Activated CD4-positive, alpha-beta T cell treated with anti-CD3 and anti-CD28 coated beads, Interleukin-2, Interleukin-4, amounts not matched to agents 100 ng/mL and 50 ng/mL, durations not matched to agents 16 hours and 8 hours (primary cell): ENCODE results near the gene MYO7B.

ENCODE experiments used
- DNase-seq: peaks from one replicate; pipeline ENCODE4 v3.0.0-alpha.2; 2020; ENCODE audit warnings: low spot score

Gene MYO7B

DNA sequence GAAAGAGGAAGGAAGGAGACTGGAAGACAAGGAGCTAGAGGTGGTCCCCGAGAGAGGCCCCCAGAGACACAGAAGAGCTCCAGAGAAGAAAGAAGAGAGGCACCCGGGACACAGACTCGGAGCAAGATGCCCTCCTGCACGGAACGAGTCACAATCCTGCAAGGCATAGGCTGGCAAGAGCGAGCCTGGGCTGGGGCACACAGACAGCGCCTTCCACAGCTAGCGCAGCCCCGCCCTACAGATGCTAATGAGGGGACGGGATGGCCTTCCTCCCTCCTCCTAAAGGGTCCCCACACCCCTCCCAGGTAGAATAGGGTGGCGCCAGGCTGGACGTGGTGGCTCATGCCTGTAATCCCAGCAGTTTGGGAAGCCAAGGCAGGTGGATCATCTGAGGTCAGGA is 90.7 kb downstream of the MYO7B start:
- DNase-seq, result no peak

DNA sequence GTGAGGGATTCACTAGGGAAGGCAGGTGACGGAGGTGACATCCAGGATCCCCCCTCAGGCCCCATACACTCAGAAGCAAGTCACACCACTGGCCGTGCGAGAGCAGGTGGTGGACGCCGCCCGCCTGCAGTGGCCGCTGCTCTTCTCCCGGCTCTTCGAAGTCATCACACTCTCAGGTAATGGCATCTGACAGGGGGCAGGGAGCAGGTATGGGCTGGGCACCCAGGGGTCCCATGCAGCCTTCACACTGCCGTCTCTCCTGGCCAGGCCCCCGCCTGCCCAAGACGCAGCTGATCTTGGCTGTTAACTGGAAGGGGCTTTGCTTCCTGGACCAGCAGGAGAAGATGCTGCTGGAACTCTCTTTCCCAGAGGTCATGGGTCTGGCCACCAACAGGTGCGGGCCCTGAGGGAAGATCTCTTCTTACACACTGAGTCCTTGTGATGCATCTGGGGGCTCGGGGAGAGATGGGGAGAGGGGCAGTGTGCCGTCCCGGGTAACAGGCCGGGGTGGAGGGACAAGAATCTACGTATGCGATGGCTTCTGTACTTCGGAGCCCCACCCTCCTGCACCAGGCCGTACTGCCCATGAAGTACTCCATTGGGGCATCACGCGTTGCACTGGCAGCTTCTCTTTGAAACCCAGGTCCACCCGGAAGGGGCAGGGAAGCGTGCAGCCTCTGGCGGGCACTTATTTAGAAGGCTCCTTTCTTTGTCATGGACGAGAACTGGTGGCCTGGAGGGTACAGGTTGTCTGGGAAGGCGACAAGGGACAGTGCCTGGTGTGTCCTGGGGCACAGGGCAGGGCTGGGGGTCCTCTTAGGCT is 91.6 kb downstream of the MYO7B start:
- DNase-seq, result no peak

DNA sequence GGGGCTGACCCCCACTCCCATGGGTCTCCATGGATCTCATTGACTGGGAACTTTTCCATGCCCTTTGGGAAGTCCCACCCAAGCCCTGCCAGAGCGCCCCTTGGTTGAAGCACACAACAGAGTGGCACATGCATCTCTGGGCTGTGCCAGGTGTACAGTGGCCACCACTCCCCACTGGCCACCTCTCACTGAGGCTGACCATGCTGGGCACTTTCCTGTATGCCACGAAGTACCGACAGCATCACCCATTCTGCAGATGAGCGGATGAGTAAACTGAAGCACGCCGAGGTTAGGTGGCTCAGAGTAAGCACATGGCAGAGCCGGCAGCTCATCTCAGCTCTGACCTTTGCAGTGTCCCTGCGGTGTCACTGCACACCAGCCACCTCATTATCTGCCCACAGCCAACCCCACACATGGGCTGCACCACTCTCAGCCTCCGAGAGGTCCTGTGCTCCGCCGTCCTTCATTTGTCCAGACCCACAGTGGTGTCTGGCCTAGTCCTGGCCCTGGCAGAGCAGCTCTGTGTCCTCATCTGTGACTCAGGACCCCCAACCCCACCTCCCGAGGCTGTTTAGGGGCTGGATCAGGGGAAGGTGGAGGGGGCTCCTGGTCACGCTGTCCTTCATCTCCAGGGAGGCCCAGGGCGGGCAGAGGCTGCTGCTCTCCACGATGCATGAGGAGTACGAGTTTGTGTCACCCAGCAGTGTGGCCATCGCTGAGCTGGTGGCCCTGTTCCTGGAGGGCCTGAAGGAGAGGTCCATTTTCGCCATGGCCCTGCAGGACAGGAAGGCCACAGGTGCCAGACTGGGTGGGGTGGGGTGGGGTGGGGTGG is 92.5 kb downstream of the MYO7B start:
- DNase-seq, result no peak

DNA sequence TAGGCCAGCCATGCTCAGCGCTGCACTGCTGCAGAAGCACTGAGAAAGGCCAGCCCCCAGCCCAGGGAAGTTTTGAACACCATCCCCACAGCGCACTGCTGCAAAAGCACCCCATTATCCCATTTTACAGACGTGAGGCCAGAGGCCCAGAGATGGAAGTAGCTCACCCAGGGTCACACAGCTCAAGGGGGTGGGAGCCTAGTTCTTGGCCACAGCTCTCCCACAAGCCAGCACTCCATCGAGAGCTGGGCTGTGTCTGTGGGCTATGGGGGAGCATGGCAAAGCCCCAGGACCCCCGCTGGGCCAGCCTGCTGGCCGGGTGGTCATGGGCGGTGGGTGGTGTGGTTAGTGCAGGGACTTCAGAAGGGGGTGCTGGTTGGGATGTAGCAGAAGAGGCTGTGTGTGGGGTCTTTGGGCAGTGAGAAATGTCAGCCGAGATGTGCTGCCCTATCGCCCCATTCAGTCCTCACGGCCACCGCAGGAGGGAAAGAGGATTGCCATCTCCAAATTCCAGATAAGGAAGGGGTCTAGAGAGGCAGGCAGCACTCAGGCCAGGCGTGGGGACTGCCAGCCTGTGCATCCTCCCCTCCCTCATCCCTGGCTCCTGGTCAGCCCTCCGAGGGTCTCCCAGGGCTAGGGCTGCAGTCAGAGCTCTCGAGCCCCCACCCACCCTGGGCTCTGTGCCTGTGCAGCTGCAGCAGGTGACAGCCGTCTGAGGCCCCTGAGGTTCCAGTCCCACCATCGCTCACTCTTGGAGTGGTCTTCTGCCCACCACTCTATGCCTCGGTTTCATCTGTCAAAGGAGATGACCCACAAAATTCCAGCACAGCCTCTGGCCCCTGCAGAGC is 93.5 kb downstream of the MYO7B start:
- DNase-seq, result no peak

DNA sequence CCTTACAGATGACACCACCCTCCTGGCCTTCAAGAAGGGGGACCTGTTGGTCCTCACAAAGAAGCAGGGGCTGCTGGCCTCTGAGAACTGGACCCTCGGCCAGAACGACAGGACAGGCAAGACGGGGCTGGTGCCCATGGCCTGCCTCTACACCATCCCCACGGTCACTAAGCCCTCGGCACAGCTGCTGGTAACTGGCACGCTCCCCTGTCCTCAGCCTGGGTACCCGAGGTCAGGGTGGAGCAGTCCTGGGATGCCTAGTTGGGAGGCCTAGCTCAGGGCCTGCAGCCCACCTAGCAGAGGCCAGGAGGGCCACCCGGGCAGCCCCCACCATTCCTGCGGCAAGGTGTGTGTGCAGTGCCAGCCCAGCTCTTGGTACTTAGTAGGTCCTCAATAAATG is 94.2 kb downstream of the MYO7B start:
- DNase-seq, result no peak

DNA sequence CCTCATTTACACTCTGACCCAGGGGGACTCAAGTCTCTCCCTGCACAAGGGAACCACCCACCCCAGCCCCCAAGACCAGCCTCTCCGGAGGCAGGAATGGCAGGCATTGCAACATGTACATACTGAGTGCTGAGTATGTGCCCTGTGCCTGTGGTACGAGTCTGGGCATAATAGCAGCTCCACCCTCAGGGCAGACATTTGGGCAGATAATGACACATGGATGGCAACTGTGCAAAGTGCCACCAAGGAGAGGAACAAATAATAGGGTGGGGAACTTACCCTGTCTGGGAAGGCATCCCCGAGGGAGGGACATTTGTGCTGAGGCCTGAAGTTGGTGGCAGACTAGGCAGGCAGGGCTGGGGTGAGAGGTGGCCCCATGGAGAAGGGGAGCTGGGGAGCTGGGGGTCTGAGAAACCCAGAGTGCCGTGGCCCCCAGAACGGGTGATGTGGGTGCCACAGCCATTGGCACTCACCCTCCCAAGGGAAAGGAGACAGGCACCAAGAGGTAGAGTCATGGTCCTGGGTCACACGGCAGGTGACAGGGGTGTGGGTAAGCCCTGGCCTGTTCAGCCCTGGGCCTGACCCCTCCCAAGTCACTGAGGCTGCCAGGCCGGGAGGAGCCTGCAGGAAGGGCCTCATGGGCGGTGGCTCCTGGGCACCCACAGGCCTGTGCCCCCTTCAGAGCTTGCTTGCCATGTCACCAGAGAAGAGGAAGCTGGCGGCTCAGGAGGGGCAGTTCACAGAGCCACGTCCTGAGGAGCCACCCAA is 94.8 kb downstream of the MYO7B start:
- DNase-seq, result no peak

DNA sequence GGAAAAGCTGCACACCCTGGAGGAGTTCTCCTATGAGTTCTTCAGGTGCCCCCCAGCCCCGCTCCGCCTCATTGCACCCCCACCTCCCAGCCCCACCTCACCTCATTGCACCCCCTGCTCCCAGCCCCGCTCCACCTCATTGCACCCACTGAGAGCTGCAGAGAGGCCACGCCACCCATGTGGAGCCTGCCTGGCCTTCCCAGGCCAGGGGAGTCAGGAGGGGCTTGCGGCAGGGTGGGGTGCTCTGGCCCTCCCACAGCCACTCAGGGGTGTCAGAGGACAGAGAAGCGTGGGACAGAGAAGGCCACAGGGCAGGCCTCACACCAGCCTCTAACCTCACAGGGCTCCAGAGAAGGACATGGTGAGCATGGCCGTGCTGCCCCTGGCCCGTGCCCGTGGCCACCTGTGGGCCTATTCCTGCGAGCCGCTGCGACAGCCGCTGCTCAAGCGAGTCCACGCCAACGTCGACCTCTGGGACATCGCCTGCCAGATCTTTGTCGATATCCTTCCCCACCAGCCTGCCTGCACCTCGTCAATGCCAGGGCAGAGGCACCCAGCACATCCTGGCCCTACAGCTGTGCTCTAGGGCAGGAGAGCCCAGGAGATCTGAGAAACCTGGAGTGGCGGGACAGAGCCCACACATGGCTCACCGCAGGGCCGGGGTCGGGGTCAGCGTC is 95.5 kb downstream of the MYO7B start:
- no peak for DNase-seq

DNA sequence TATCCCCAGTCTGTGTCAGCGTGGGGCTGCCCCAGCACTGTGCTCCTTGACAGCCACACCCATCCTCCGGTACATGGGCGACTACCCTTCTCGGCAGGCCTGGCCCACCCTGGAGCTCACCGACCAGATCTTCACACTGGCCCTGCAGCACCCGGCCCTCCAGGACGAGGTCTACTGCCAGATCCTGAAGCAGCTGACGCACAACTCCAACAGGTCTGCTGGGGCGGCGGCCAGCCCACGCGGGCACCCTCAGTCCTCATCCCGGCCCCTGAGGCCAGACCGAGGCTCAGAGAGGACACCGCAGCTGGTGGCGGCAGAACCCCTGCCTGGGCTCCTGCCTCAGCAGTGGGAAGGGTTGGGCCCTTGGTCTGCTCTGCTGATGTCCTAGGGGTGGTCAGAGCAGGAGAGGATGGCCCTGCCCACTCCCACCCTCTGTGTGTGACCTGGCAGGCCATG is 96.1 kb downstream of the MYO7B start:
- DNase-seq, result no peak

DNA sequence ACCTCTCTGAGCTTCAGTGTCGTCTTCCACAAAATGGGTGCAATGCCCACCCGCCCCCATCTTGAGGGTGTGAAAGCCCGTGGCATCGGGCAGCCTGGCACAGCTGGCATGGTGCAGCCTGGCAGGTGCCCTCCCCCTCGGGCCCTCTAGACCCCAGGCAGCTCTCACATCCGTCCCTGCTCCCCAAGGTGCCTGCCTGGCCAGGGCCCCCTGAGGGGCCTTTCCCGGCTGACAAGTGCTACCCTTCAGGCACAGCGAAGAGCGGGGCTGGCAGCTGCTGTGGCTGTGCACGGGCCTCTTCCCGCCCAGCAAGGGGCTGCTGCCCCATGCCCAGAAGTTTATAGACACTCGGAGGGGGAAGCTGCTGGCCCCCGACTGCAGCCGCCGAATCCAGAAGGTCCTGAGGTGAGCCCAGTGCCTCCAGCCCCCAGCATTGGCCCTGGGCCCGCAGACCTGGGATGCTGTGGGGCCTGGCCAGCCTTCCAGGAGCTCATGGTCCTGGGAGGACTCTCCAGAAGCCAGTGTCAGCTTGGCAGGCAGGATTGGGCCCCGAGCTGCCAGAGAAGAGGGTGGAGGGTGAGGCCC is 96.6 kb downstream of the MYO7B start:
- no peak for DNase-seq

DNA sequence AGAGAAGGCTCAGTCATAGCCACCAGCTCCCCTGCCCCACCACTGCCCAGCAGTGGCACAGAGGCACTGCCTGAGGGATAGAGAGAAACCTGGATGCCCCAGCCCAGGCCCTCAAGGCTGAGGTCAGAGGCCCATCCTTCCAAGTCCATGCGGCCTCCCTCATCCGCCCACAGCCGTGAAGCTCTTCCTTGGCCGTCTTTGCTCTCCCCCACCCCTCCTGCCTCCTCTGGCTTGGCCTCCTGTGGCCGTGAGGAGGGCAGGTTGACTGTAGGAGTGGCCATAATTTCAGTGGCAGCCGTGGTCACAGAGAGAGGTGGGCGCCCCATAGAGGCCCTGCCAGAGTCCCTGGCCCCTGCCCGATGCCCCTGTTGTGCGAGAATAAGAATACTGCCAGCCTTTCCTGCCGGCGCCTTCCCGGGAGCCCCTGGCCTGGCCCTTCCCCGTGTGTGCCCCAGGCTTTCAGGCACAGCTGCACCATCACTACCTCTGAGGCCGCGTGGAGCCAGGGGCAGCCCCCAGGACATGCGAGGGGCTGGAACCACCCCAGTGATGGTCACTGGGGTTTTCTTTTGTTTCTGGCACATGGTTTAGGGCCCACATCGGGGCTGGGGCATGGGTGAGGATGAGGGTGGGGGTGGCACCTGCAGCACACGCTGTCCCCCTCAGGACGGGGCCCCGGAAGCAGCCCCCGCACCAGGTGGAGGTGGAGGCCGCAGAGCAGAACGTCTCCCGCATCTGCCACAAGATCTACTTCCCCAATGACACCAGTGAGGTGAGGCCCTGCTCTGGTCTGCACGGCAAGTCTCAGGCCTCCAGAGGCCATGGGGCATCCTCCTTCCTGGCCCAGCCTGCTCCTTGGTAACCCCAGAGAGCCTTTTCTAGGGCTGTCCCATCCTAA is 97.4 kb downstream of the MYO7B start:
- DNase-seq, result no peak

DNA sequence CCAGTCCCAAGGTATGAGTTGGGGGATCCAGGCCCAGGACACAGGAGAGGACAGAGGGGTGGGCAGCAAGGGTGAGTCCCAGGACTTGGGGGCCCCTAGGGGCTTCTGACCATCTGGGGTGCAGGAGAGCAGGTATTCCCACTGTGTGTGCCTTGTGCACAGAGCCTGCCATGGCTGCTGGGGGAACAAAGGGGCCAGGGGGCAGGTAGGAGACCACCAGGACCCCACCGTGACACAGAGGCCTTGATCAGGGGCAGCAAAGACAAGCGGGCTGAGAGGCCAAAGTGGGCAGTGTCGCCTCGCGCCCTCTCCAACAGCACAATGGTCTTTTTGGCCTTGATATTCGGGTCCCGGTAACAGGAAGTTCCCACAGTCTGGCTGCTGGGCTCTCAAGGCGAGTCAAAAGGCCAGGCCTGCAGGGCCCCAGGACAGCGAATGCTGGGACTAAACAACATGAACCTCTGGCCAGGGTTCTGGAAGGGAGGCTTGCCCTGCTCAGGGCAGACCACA is 98.1 kb downstream of the MYO7B start:
- DNase-seq, result no peak

DNA sequence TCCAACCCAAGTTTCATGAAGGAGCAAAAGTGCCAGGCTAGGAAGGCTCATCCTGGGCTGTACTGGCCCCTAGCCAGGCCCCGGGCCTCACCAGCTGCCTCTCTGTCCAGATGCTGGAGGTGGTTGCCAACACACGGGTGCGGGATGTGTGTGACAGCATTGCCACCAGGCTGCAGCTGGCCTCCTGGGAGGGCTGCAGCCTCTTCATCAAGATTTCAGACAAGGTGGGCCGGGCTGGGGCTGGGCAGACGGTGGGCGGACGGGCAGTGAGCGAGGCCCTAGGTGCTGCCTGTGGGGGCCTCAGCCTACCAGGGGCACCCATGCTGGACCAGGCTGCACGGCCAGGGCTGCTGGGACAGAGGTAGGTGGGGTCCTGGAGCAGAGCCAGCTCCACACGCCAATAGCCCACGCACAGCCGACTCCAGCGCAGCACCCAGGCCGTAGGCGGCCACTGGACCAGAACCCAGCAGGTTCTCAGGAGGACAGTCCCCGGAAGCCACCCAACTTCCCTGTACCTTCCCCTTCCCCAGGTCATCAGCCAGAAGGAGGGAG is 98.7 kb downstream of the MYO7B start:
- no peak for DNase-seq

DNA sequence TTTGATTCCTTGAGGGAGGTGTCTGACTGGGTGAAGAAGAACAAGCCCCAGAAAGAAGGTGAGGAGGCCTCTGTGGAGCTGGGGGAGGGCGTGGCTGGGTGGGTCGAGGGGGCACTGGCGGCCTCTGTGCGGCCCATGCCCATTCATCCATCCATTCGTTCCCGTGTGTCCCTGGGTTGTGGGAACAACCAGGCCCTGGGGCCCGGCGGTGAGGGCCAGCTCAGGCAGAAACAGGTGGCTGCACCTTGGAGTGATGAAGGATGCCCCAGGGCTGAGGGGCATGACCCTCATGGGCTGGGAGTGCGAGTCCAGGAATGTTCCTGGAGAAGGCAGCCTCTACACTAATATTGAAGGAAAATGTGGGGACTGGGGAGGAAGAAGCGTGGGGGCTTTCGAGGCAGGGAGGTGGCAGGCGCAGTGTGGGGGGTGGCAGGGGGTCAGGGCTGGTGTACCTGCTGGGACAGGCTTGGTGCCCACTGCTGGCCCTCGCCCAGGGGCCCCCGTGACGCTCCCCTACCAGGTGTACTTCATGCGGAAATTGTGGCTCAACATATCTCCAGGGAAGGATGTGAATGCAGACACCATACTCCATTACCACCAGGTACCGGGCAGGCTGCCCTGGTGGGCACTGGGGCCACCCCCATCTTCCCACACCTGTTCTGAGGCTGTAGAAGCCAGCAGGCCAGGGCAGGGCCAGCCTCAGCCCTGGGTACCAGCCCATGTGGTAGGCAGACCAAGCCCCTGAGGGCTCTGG is 99.3 kb downstream of the MYO7B start:
- DNase-seq, result no peak

DNA sequence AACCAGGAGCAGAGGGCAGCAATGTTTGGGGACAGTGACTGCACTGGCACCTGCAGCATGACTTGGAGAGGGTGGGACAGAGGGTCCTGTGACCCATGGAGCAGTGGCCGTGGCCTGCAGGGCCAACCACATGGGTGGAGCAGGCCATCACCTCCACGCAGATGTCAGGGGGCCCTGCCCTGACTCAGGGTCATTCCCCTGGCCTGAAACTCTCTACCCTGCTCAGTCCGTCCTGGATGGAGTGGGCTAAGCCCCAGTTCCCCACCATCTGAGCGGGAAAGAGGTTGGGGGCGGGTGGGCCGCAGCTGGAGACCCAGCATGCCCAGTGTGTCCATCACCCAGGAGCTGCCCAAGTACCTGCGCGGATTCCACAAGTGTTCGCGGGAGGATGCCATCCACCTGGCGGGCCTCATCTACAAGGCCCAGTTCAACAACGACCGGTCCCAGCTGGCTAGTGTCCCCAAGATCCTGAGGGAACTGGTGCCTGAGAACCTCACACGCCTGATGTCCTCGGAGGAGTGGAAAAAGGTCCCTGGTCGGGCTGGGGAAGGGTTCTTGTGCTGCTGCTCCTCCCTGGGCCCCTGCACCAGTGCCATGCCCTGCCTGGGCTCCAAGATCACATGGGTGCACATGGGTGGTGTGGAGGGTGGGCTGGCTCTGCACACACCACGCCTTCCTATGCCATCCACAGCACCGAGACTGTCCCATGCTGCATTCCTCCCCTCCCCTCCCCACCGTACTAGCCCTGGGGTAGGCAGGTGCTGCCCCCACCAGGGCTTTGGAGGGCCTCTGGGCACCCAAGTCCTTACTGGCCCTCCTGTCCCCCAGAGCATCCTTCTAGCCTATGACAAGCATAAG is 100.1 kb downstream of the MYO7B start:
- no peak for DNase-seq

DNA sequence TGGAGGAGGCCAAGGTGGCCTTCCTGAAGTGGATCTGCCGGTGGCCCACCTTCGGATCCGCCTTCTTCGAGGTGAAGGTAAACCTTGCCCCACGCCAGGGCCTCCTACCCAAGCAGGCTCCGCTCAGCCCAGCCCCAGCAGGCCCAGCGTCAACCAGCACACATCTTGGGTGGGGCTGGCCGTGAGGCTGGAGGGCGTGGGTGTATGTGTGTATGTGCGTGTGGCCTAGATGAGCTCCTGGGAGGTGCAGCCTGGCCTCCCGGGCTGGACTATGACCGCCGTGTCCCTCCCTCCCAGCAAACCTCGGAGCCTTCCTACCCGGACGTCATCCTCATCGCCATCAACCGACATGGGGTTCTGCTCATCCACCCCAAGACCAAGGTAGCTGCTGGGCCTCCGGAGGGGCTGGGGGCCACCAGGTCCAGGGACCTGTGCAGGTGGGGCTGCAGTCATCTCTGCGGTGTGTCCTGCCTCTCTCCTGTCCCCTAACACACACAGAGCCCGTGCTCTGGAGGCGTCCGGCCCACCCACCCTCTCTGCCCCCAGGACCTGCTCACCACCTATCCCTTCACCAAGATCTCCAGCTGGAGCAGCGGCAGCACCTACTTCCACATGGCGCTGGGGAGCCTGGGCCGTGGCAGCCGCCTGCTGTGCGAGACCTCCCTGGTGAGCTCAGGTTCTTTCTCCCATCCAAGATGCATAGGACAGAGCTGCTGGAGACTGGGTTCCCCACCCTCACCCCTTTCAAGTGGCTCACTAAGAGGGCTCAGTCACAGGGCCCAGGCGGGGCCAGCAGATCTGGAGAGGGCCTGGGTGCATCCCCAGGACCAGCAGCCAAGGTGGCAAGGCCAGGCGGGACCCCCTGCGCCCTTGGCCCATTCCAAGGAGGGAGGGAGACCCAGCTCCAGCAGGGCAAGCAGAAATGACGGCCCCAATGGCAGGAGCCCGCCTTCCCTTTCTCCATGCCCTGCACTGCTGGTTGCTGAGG is 101.1 kb downstream of the MYO7B start:
- DNase-seq, result no peak

DNA sequence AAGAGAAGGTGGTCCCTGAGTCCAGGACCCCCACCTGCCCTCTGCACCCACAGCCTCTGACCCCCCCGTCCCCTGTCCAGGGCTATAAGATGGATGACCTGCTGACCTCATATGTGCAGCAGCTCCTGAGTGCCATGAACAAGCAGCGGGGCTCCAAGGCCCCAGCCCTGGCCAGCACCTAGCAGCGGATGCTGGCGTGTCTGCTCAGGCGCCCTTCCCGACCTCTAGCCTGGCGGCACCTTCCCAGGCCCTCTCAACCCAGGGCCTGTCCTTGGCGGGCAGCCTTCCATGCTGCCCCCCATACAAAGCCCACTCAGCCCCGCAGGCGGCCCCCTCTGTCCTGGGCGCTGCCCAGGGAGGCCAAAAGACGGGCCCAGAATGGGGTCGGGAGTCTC is 101.8 kb downstream of the MYO7B start:
- no peak for DNase-seq
